ENCODE measurements around the gene TRAPPC2L. TPM values are rescaled to one million over a fixed set of nuclear protein-coding genes. Genes with fewer than 3 reads are reported as not detected.

TRAPPC2L gene
- total RNA-seq, 1 donor from 2014 or later, result 18.5 TPM

DNA sequence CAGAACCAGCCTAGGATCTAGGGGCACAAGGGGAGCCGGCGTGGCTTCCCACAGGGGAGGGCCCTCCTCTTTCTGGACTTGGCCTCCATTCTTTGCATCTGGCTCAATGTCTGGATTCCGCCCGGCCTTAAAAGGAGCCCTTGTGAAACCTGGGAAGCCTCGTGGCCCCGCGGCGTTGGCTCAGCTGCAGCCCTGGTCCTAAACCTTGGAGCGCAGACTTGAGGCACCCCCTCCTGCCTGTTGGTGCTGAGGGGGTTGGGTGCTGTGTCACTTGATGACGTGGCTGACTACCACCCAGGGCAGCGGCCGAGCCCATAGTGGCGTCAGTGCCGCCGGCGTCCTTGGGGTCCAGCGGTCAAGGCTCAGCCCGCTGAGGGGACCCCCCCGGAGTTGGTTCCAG lies 4.4 kb downstream of the TRAPPC2L start:
- no peak for DNase-seq

DNA sequence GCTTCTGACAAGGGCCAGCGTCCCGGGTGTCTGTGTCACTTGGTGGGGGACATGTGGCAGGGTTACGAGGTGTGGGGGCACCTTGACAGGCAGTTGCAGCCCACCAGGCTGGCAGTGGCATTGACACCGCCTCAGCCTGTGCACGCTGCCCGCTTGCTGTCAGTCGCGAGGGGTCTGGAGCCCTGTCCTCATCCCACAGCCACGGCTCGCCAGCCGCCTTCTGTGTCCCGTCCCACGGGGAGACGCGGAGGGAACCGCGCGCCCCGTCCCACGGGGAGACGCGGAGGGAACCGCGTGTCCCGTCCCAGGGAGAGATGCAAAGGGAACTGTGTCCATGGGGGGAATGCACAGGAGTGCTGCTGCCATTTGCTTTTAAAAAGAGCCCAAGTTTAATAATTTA lies 6.0 kb downstream of the TRAPPC2L start:
- DNase-seq, result no peak

DNA sequence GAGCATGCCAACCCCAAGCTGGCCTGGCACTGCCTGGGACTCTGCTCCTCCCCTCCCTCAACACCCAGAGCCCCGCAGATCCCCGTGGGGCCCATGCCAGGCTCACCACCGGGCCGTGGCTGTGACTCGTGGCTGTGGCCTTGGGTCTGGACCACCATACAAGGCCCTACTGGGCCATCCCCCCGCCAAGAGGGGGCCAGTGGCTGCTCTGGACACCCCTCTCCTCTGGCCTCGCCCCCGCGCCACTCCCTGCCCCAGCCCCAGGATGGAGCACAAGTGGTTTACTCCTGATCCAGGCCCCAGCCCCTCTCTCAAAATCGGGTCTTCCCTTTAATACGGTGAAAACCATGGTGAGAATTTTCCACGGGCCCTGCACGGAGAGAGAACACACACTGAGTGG lies 6.5 kb downstream of the TRAPPC2L start:
- DNase-seq, result no peak

DNA sequence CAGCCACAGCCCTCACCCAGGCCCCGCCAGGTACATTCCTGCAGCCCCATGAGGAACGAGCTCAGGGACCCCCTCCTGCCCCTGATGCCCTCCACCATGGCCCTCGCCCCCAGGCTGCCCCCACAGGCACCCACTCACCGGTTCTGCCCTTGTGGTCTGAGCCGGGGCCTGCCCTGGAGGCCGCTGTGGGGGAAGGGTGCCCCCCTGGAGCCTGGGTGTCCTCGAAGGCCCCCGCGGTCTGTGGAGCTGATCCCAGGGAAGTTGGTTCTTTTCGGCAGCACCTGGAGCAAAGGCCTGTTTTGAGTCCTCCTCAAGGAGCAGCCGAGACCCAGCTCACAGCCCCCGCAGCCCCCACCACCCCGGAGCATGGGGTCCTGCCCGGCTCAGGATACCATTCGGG lies 7.2 kb downstream of the TRAPPC2L start:
- DNase-seq, result no peak

DNA sequence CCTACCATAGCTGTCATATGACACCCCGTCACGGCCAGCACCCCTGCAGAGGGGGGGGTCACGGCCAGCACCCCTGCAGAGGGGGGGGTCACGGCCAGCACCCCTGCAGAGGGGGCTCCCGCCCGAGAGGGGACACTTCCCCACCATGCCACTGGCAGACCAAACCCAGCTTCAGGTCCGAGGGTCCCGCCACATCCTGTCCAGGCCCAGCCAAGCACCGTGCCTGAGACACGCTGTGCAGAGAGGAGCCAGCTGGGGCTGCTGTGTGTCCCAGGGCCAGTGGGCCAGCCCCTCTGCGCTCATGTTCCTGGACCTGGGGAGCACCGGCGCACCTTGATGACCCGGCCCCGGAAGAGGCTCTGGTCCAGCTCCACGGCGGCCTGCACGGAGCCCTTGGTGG lies 7.6 kb downstream of the TRAPPC2L start:
- no peak for DNase-seq

DNA sequence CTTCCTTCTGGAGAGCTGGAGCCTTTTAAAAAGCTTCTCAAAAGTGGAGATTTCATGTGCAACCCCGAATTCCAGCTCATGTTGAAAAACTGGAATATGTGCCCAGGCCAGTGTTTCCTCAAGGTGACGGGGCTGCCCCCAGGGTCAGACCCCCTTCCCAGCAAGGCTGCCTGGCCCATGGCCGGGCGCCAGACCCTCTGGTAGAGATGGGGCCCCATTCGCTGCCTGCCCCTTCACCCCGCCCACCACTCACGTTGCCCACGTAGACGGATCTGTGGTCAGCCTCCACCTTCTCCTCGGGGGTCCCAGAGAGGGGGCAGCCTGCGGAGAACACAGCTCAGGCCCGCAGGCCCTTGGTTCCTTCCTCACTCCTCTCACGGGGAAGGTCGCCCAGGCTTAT lies 8.4 kb downstream of the TRAPPC2L start:
- DNase-seq, result no peak

DNA sequence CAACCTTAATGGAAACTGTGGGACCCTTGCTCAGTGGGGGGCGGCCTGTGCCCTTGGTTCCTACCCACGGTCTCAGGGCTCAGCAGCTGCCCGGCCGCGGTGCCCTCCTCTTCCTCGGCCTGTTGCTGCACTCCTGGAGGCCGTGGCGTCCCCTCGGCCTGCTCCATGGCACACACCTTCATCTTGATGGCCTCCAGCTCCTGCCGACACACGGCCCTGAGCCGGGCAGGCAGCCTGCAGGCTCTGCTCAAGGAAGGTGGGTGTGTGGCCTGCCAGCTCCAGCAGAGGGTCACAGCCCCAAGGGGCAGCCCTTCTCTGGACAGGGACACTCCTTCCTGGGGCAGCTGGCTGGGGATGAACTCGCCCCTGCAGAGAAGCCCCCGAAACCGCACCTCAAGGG lies 8.8 kb downstream of the TRAPPC2L start:
- DNase-seq, result no peak

DNA sequence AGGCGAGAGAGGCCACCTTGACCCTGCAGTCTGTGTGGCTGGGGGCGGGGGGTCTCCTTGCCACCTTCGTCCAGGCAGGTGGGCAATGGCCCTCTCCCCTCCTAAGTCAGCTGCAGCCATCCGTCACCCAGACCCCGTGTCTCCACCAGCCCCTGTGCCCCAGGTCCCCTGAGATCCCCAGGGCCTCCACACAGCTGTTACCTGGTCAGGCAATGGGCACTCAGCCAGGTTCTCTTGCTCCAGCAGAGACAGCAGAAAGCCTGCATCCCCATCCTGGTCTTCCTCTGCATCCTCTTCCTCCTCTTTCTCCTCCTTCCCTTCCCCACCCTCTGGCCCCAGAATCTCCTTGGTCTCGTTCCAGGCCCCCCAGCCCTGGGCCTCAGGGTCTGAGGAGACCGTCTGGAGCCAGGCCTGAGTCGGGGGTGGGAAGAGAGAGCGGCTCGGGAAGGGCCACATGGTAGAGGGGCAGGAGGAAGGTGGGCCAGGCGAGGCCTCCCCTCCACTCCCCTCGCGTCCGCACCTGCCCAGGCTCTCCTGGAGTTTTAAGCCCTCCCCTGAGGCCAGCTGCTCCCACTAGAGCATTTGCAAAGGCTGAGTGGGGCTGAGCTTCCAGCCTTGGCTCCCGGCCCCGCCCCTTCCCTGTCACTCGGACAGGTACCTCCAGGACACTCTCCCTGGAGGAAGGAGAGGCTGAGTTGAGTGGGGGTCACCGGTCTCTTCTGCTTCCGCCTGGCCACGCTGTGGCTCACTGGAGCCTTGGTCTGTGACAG lies 9.4 kb downstream of the TRAPPC2L start, which contains the start of gene PABPN1L:
TSS of gene PABPN1L (minus strand) at position 510 of the 770 bp plus-strand sequence. CDS start at position 456, 54 bp downstream.
- DNase-seq, result no peak

DNA sequence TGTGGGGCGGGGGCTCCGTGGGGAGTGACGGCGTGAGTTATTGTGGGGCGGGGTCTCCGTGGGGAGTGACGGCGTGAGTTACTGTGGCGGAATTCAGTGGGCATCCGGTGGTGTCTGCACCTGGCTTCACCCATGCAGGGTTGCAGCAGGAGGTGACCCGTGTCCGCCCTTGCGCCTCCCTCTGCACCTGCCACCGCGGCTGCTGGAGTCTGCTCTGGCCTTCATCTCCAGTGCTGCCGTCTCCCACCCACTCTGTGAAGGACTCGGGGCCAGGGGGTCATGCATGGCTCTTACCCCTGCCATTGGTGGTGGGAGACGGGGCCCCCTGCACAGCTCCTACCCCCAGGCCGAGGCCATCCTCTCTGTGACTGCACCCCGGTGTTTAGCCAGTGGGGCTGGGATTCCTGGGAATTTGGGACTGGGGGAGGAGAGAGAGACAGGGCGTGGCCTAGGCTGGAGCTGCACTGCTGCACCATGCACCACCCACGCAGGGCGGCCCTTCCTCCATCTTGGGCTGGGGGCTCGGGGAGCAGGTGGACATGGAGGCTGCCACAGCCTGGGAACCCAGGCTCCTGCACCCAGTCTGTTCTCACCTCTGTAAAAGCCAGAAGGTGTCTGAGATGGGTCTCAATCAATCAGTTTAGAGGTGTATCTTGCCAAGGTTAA lies 10.8 kb downstream of the TRAPPC2L start:
- DNase-seq, result no peak

DNA sequence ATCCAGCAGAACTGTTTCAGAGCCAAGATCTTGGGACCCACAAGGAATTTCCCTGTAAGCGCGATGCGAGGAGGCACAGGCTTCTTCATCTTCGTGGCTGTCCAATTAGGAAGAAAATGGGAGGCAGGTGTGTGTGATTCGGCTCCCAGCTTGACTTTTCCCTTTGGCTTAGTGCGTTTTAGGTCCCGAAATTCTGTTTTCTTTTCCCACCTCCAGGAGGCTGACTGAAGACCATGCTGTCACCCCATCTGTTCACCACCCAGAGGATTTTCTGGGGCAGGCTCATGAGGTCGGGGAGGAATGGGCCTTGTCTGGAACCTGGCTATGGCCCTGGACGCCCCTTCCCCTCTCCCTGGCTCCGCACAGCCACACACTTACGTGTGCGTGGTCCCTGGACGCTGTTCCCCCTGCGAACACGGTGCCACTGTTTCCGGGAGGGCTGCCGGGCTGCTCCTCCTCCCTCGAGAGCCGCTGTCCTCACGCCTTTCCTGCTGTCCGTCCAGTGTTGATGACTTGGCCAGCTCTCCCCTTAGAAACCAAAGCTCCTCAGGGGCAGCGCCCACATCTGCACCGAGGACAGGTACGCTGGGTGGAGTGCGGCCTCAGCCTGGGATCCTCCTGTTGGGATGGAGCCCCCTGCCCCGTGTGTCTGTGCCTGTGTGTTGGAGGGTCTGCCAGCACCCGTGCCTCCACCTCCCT lies 12.2 kb downstream of the TRAPPC2L start:
- no peak for DNase-seq

DNA sequence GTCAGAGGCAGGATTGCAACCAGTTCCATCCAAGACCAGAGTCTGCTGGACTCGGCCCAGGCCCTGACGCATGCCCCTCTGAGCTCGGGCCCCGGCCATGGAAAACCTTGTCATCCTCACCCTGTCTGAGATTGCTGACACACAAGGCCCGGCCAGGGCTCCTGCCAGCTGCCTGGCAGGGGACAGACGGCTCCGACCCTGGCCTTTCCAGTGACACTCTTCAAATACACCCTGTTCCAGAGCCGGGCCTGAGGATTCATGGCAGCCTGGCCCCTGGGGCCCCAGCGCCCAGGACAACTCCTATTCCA lies 12.7 kb downstream of the TRAPPC2L start:
- no peak for DNase-seq

DNA sequence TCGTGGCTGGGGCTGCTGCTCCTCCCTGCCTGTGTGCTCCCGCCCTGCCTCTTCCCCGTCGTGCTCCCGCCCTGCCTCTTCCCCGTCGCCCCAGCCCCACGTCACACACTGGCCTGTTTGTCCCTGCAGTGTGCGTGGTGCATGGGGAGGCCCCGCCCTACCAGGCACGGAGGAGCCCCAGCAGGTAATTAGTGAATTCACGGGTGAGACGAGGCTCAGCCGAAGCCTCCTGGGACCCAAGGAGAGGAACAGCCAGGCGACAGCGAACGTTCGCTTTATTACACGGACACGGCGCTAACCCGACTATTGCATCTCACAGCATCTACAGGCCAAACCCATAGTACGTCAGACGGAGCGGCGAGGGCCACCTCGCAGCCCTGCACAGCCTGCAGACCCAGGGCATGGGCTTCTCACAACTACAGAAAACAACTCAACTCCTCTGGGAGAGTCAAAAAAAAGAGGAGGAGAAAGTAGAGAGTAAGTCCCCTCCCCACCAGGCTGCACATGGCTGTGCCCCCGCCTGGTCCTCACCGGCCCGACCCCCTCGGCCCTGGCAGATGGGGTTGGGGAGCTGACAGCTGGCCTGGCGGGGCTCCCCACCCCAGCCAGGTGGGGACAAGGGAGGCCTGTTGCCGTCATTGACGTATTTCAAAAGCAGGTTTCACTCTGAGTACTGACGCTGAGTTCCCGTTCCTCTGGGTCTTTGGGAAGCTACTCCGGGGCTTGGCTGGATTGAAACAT lies 13.9 kb downstream of the TRAPPC2L start:
- DNase-seq, result no peak

DNA sequence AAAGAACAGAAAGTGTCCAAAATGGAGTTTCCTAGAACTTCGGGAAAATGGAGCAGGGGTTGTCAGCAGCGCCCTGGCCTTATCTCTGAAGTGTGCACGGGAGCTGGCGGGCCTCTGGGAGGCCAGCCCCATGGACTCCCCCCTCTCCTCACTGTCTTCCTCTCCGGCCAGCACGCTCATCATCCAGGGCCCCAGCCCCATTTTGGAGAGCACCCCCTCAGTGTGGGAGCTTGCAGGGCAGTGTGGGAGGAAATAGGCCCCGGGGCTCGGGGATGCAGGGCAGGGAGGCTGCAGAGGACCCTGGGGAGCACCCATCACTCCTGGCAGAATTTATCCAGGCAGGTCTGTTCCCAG lies 14.4 kb downstream of the TRAPPC2L start:
- no peak for DNase-seq

DNA sequence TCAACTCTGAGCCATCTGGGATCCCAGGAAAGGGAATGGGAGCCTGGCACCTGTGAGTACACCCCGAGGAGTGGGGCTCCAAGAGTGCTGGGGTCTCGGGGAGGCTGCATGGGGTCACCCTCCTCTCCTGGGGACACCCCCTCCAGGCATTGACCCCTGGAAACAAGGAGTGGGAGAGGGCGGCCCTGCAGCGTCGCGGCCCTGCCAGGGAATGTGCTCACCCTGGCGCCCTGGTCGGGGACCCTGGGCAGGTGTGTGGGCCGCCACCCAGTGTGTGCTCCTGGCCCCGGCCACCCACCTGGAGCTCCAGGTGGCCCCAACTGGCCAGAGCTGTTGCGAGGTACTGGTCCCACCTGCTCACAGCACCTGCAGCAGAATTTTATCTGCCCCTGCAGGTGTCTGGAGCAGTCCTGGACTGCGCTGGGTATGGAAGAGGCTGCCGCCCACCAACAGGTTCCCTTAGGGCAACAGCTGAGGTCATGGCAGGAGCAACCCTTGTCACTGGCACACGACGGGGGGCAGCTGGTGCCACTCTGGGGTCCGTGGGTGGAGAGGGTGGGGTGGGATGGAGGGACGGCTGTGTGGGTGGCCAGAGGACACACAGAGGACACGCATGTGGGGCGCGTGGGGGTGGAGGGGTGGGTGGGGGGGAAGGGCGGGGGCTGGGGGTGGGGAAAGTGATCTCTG lies 14.9 kb downstream of the TRAPPC2L start:
- no peak for DNase-seq

DNA sequence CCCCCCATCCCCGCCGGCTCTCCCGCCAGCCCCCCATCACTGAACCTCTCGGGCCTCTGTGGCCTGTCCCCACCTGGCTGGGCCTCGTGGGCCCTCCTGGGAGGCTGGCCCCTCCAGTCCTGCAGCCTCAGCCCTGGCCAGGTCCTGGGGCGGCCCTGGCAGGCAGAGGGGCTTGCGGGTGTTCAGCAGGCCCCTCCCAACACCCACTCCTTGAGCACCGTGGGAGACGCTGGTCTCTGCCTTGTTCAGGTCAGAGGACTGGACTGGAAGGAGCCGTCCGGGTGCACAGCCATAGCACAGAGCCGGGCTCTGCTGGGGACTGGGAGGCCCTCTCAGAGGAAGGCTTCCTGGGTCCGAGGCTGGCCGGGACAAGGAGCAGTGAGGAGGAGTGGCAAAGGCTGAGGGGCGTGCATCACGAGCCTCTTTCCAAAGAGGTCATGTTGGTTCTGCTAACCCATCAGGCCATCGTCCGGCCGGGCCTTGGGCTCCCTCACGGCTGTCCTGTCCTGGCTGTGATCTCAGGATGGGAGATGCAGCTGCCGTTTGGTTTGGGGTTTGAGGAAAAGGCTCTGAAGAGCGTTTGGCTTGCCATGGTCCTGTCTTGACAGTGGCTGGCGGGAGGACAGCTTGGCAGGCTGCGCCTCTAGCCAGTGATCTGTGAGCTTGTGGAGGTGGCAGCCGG lies 15.9 kb downstream of the TRAPPC2L start:
- DNase-seq, result no peak

DNA sequence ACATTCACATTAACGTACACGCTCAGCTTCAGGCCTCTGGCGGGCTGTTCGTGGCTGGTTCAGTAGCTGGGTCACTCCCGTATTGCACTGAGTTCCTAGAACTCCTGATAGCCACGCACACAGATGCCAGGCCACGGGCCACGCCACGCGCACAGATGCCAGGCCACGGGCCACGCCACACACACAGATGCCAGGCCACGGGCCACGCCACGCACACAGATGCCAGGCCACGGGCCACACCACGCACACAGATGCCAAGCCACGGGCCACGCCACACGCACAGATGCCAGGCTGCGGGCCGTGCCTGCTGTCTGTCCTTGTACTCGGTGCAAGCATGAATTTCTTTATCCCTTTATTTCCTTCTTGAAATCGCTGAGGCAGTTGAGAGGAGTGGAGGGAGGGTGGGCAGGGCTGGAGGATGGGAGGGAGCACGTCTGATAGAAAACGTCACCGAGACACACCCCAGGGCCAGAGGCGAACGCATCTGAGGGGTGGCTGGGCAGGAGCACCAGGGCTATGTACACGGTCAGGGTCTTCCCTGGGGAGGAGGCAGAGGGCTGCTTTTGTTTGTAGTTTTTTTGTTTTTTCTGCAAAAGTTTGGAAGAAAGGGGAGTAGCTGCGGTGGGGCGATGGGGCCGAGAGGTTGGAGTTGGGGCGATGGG lies 18.1 kb downstream of the TRAPPC2L start:
- no peak for DNase-seq

DNA sequence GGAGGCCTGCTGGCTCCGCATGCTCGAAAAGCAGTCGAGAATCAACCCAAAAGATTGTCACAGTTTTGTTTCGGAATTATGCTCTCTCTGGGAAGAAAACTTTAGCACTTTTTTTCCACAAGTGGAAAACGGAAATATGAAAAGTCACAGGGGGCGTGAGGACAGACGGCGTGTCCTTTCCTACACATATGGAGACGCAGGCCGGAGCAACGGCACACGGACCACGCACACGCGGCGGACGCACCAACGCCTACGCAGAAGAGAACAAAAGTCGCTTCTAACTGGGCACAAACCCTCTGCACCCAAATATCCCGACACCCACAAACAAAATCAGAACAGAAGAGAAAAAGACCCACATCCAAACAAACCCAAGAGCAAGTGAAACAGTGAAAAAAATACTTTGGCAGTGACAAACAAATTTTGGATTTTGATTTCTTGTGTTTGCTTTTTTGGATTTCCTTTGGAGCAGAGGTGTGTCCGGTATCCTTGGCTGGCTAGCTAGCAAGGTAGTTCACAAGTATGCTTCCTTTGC lies 18.8 kb downstream of the TRAPPC2L start:
- no peak for DNase-seq

DNA sequence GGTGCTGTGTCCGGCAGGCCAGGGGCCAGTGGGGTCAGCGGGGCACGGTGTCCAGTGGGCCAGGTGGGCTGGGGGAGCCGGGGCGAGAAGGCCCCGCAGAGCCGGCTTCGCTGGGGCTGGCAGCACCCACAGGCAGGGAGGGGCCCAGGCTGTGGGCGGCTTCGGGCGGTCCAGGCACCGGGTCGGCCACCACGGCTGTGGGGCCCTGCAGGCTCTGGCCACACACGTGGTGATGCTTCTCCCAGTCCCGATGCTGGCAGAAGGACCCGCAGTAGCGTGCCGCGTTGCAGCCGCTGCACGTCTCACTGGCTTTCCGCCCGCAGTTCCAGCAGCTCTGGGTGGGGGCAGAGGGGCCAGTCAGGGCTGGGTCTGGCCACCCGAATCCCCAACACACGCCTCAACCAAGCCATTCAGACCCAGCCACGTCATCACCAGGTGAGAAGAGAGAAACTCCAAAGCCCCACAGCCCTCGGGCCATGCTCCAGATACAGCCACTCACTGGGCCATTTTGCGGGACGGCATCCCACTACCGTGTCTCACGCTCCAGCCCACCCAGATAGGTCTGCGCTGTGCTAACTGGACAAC lies 20.1 kb downstream of the TRAPPC2L start:
- no peak for DNase-seq

DNA sequence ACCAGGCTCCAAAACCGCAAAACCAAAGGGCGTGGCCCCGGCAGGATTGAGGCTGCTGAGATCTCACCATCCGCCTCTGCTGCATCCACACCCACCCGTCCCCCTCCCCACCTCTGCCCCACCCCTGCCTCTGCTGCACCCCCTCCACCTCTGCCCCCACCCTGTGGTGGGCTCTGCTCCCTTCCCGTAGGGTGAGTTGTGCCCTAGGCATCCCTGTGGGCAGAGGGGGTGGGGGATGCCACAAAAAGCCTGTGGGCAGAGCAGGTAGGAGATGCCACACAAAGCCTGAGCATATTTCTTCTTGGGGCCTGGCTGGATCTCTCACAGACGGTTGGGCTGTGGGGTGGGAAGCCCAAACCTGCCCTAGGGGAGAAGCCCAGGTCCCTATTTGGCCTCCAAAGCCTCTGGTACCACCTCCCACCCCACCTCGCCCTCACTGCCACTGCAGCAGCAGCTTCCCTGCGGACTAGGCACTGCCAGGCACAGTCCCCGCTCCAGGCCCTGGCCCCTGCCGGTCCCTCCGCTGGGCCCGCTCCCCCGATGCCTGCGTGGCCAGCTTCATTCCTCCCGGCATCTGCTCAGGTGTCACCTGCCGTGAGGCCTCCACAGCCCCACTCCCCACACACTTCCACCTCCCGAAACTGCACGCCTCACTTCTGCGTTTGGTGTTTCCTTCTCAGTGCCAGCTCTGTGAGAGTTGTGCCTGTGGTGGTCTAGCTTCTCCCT lies 20.8 kb downstream of the TRAPPC2L start:
- no peak for DNase-seq

DNA sequence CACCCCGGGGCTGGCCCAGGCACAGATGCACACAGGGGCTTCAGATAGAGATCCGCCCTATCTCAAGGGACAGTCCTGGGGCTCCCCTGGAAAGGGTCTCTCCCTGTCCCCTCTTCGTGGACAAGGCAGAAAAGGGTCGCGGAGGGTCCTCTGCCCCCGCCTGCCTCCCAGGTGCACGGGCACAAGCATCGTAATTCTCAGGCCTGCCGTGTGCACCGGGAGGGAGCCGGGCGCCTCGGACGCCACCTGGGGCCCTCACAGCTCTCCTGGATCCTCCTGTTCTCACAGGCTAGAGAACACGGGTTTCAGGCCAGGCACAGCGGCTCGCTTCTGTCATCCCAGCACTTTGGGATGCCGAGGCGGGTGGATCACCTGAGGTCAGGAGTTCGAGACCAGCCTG lies 21.4 kb downstream of the TRAPPC2L start:
- no peak for DNase-seq
